Stimulated activated CD4-positive, alpha-beta T cell treated with anti-CD3 and anti-CD28 coated beads, Interleukin-15, amount 100 ng/mL, for 24 hours (primary cell): ENCODE measurements around the gene NUP107.
"Not testable (repeated sequence)": the region's sequence is repeated elsewhere in the genome, so short reads cannot be mapped to it uniquely, and the experiment has no call there.

ENCODE experiments used
- DNase-seq: peaks from one replicate; pipeline ENCODE4 v3.0.0-alpha.2; 2020

The NUP107 gene

DNA sequence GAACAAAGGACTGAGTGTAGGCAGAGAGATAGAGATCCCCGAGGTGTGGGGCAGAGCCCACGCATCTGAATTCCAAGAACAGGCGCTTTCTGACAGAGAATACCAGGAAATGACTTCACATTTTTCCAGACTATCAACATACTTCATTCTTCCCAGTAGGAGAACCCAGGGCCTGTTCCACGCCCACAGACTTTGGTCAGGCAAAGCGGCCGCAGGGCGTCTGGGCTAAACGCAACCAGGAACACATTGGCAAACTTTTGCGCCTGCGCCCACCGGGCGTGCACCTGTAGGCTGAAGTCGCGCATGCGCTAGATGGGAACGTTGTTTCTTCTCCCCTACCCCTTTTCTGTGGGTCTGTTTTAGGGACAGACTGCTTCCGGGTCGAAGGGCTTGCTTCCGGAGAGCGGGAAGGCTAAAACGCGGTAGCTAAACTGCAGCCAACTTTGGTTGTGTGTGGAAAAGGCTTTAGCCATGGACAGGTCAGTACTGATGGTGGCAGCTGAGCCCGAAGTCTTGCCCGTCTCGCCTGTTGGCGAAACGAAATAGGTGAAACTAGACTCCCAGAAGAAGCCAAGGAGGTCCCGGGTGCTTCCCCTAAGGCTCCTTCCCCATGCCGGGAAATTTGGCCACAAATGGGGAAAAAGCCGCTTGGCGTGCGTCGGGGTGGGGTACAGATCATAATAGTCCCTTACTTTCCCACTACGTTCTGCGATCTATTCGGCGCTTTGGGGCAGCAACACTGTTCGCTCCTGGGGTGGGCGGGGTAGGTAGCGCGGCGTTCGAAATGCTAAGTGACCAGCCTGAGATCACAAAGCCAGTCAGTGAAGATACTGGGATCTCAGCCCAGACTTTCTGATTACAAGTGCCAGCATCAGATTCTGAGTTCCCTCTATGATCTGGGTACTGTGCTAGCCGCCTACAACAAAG, at the start of gene NUP107:
NUP107 (plus strand) TSS at position 384 of the 927 bp plus-strand sequence; CDS start at position 472, 88 bp downstream.
- peak; percentile 98 for DNase-seq

DNA sequence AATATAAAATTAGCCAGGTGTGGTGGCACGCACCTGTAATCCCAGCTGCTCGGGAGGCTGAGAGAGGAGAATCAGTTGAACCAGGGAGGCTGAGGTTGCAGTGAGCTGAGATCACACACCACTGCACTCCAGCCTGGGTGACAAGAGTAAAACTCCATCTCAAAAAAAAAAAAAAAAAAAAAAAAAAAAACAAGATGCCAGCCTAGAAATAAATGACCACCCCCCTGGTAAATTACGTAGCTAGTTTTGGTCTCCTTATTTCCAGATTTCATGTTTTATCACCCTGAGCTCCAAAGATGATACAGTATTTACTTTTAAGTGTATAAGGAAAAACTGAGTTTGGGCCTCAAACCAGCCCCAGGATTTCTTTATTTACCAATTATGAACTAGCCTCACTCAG, 49.3 kb upstream of the NUP107 start:
- DNase-seq: not testable (repeated sequence)

DNA sequence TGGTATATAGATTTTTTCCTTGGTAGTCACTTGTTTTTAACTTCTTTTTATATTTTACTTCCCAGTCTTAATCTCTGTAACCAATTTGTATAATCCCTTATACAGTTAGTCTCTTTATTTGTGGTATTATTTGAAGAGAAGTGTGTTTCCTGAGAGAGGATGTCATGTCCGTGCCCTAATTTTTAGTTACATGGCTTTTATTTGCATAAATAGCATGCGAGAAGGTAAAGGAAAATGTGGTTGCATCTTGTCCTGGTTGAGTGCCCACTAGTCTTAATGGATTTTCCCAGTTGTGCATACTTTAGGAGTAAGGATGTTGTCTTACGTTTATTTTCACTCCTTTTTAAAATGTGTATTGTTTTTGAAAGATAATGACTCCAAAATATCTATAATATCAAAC, 48.6 kb upstream of the NUP107 start:
- DNase-seq: no peak

DNA sequence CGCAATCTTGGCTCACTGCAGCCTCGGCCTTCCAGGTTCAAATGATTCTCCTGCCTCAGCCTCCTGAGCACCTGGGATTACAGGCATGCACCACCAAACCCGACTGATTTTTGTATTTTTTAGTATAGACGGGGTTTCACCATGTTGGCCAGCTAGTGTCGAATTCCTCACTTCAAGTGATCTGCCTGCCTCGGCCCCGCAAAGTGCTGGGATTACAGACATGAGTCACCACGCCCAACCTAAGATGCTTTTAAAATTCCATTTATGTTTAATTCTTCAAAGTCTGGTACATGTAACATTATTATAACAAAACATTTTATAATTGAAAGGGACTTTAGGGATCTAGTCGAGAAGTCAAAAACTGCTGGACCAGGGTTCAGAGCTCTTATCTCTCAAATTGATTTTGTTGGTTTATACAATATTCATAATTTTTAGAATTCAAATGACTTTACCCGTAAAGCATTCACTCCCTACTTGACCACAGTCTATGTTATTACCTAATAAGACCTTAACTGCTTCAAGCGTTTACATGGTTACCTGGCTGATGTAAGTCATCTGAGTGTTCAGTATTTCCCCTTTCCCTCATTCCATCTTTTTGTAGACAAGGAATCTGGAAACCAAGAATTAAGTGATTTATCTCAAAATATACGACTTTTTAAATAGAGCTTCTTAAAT, 47.9 kb upstream of the NUP107 start:
- DNase-seq: no peak

DNA sequence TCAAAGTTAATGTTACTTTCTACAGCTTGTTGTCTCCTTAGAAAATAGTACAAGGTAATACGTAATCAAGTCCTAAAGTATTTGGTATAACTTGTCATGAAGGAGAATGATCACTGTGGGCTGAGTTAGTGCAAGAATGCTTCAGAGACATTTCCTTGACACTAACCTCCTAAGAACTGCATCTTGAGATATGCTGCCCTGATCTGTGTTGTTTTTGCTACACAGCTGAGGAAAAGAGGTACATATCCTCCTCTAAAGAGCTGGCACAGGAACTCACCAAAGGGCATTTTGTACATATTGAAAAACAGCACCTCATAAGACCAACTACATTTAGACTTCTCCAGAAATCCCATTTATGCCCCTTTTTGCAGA, 47.4 kb upstream of the NUP107 start:
- DNase-seq: no peak

DNA sequence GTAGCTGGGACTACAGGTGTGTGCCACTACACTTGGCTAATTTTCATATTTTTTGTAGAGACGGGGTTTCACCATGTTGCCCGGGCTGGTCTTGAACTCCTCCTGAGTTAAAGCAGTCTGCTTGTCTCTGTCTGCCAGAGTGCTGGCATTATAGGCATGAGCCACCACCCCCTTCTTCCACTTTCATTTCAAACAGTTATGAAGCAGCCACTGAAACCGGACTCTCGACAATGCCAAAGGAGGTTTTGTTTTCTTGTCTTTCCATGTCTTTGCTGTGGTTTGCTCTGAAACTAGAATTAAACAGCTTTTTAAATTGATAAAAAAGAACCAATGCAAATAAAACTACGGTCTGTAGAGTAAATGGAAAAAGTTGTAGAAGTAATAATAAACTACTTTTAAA, 45.6 kb upstream of the NUP107 start:
- peak; percentile 66 for DNase-seq

DNA sequence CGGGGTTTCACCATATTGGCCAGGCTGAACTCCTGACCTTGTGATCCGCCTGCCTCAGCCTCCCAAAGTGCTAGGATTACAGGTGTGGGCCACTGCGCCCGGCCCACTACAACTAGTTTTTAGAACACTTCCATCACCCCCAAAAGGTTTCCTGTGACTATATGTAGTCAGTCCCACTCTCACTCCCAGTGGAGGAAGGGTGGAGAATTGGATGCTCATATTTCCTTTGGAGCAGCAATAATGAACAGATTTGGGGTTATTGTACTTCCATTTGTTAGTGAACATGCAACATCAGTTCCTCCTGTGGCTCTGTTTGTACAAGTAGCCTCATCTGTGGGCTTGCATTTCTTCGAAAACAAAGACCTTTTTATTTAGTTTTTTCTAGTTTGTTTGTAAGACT, 40.3 kb upstream of the NUP107 start:
- no peak for DNase-seq

DNA sequence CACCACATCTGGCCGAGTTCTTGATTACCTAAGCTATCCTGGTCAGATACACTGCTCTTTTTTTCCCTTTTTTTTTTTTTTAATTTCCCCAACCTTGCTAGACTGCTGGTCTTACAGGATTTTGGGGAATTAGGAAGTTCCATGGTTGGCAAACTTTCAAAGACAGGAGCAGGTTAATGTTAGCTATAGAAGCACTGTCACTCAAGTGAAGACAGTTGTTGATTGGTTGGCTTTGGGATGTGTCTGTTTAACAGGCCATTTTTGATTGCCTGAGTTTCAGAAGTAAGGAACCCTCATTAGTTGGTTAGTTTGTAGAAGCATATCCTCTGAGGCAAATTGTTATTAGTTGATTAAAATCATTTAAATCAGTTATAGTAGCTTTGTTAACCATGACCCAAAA, 39.3 kb upstream of the NUP107 start:
- no peak for DNase-seq

DNA sequence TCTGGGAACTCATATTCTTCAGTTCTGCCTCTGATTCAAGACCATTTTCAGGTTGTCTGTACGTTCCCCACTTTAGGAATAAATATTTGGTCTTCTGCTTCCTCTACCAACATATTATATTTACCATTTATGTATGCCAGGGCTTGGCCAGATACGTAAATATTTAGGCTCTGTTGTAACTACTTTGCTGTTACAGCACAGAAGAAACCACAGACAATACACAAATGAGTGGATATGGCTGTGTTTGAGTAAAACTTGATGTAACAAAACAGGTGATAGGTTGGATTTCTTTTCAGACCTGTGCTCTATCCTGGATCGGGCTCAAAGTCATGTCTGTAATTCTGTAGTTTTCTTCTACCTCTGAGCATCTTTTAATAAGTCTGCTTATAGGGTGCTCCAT, 38.6 kb upstream of the NUP107 start:
- DNase-seq: no peak

DNA sequence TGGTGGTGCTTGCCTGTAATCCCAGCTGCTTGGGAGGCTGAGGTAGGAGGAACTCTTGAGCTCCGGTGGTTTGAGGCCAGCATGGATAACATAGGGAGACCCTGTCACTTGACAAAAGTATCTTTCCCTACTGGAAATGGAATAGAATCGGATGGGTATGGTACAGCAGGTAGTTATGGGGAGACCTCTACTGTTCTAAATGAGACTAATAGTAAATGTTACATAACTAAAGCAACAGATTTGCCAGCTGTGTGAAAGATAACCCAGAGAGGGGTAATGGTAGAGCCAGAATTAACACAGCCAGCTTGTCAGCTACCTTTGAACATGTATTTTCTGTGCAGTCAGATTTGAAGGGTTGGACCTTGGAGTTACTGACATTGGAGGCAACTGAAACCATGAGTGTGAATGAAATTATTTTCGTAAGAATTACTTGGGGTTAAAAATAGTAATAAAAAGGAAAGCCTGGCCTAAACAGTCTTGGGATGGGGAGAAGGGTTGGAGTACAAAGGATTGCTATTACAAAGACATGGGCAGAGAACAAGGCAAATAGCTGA, 21.7 kb upstream of the NUP107 start:
- DNase-seq: no peak

DNA sequence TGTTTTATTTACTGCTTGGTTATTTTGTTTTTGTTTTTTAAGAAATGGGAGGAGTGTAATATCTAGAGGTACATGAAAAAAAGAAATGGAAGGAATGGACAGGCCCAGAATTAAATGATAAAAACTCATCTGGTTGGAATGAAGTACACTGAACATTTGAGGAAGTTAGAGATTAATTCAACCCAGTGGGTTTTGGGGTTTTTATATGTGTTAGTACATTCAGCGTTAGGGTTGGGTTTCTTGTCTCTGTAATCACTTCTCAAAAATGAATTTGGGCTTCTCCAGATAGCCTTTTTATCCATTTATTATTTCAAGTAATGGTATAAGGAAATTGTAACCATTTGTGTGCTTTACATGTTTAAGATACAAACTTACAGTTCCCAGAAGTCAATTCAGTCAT, 19.5 kb upstream of the NUP107 start:
- no peak for DNase-seq

DNA sequence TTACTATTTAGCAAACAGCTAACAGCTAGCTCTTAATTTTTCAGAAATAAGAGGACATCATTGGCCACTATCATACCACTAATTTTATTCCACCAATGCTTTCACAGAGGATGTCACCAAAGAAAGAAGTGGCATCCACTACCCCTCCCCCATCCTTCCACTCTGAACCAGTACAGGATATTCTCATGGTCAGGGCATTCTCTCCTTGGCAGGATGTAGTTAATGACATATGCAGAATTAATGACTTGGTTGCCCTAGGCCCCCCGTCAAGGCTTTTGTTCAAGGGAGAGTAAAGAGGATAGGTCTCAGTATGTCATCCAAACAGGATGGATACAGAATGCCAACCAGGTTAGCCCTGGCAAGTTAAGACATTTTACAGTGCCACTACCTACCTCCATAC, 18.9 kb upstream of the NUP107 start:
- DNase-seq: no peak

DNA sequence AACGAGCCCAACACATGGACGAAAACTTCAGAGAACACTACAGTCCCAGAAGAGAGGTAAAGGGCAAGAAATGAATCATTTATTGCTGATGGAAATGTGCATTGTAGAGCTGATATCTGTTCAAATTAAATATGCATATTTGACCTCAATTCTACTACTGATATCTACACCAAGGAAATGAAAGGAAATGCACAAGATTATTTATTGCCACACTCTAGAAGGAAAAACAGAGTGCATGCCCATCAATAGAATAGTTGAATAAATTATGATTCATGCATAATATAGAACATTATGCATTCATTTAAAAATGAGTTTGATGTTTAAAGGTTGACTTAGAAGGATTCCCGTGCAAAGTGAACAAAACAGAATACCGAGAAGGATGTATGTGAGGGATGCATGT, 15.6 kb upstream of the NUP107 start:
- DNase-seq: no peak

DNA sequence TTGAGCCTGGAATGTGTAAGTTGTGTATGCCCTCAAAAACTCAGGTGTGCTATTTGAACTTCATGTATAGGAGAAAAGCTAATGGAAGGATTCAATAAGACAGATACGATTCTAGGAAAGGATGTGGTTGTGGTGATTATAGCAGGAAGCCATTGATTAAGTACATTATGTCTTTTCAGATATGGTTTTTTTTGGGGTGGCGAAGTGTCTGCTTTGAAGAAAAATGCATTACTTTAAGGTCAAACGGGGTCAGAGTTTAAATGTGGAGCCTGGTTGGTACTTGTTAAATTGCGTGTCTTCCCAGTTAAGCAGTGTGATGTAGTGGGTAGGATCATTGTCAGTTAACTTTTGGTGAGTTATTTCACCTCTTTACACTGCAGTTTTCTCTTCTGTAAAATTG, 13.0 kb upstream of the NUP107 start:
- DNase-seq: no peak

DNA sequence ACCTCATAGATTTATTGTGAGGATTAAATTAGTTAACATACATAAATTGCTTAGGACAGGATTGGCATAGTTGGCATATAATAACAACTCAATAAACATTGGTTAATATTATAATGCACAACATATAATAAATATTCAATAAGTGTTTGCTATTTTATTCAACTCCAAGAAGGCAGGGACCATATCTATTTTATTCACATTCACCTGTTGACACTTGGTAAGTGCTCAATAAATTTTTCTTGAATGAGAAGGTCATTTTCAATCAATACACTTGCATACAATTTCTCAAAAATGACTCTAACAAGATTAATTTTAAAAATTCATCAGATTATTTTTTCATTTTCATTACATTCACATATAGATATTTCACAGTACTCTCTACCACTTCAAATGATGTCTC, 12.4 kb upstream of the NUP107 start:
- DNase-seq: no peak

DNA sequence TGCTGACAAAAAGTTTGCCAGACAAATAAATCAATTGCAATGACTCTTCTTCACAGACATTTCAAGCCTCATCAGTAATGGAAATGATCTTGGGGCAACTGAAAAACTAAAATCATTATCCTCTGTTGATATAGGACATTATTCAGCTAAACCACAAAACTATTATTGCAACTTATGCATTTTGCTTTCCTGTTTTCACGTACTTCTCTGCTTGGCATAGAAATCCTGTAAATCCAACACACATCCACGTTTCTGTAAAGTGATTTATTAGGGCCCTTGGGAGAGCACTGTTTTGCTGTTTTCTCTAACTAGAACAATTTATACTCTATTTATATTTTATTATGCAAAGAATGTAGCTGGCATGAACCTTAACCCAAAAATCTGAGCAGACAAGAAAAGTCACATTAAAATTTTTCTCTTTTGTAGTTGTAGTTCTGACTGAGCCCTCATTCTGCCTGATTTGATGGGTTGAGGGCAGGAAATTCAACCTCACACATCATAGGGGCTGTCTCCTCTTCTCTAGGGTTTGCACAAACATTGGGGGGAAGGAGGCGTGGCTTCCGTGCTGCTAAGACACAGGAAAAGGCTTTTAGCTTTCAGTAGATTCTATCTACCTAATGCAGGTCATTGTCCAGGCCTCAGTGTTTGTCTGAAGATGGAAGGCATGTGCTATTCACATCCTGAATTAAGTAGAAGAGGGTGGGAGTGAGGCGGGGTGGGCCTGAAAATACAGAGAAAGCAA, 11.5 kb upstream of the NUP107 start:
- peak; percentile 64 for DNase-seq

DNA sequence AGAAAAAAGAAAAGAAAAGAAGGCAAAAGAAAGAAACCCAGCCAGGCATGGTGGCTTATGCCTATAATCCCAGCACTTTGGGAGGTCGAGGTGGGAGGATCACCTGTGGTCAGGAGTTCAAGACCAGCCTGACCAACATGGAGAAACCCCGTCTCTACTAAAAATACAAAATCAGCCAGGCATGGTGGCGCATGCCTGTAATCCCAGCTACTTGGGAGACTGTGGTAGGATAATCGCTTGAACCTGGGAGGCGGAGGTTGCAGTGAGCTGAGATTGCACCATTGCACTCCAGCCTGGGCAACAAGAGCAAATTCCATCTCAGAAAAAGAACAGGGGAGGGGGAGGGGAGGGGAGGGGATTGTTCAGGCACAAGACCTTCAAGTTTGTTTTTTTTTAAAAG, 9.9 kb upstream of the NUP107 start:
- not testable (repeated sequence) for DNase-seq

DNA sequence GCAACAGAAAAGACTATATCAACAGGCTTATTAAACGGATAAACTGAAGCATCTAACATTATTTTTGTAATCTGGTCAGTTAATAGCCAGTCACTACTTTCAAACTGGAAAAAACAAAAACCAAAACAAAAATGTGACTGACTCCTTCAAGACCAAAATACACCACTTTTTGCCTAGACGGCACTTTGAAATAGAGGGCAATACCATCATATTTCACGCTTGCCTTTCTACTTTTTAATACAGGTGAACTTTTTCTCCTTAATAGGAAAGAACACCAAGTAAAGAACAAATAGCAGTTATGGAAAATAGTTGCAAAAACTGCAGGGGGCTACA, 550 bp upstream of the NUP107 start:
- DNase-seq: no peak

DNA sequence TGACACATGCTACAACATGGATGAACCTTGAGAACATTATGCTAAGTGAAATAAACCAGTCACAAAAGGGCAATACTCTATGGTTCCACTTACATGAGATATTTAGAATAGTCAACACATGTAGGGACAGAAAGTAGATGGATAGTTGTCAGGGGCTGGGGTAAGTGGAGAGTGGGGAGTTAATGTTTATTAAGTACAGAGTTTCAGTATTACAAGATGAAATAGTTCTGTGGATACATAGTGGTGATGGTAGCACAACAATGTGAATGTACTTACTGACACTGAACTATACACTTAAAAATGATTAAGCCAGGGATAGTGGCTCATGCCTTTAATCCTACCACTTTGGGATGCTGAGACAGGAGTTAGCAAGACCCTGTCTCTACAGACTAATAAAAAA, 8.7 kb downstream of the NUP107 start:
- no peak for DNase-seq

DNA sequence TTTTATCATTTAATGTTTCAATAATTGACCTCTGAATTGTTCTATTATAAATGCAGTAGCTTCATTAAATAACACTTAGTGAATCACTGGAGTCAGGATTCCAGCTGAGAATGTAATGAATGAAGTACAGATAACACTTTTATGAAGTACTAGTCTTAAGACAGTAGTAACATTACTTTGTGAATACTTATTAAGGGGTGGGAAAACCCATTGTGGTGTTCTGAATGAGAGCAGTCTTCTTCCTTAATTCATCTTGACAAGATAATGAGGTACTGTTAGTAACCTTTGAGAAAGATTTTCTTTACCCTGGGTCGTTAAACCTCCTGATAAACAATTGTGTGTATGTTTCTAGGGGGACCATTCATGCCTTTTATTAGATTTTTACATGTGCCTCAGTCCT, 12.7 kb downstream of the NUP107 start:
- no peak for DNase-seq

DNA sequence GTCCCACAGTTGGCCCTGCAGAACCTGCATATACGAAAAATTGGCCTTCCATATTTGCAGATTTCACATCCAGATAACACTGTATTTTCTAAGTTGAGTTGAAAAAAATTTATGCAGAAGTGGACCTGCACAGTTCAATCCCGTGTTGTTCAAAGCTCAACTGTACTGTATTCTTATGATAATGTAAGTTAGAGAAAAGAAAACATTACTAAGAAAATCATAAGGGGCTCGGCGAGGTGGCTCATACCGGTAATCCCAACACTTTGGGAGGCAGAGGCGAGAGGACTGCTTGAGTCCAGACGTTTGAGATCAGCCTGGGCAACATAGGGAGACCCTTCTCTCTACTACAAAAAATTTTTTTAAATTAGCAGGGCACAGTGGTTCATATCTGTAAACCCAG, 41.0 kb downstream of the NUP107 start:
- no peak for DNase-seq

DNA sequence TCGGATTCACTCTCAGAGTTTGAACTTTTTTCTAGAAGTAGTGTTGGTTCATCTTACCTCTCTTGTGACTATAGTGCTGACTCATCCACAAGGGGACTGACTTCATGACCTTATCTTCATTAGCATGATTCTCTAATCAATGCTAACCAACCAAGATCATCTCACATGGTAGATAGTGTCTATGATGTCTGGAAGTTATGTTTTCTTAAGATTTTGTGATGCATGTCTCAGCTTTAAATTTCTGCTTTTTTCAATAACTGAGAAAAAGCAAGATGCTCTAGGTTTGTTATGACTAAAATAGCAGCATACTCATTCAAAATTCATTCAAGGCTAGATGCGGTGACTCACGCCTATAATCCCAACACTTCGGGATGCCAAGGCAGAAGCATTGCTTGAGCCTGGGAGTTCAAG, 46.9 kb downstream of the NUP107 start:
- no peak for DNase-seq

DNA sequence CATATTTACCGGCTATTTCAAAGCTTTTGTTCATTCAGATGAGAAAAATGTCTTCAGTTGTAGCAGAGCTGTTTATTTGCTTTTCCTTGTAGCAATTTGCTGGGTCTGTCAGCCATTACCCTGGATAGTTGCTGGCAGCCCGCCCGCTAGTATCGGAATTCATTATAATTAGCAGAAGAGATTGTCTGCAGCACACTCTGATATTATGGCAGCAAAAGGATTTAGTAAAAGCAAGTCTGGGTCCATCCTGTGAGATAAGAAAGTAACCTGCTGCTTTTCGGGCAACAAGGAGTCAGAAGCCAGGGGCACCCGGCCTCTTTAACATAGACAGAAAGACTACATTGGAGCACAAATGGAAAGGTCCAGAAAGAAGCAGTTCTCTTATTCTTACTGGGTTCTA, 53.1 kb downstream of the NUP107 start:
- no peak for DNase-seq

DNA sequence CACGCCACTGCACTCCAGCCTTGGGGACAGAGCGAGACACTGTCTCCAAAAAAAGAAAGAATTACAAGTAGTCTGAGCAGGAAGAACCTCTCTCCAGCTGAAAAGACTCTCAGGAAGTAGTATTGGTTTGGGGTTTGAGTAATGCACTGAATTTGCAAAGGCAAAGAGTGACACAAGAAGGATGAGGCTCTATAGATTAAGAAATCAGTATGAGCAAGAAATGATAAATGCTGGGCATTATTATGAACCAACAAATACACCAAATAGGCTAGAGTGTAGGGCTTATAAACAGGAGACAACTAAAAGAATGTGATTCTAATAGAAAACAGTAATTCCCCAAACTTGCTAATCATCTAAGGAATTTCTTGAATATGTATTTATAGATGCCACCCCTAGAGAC, 56.6 kb downstream of the NUP107 start:
- DNase-seq: no peak
